Activated B cell treated with CpG ODN at 0.5 μM for 24 hours (primary cell): ENCODE results near the gene FOXP1. TPM values are rescaled to one million over a fixed set of nuclear protein-coding genes. Genes with fewer than 3 reads are reported as not detected.

Source experiments
- ATAC-seq: fragments of 200-7000 bp; cut with Tn5 transposase; one replicate; pipeline ENCODE4 v1.10.0; 2021; ENCODE audit warnings: low read depth, mild to moderate bottlenecking, moderate library complexity
- CTCF ChIA-PET: fragments of 350-600 bp; sonication (Branson Sonifier 250); formaldehyde crosslinking; loops from one replicate; lab custom pipeline; 2021; ENCODE audit warnings: antibody characterized with exemption; lab: Charles Lee
- POLR2A ChIA-PET: fragments of 350-600 bp; sonication (Branson Sonifier 250); formaldehyde crosslinking; loops from one replicate; lab custom pipeline; 2021; ENCODE audit warnings: antibody characterized with exemption; lab: Charles Lee
- DNase-seq: peaks from one replicate; pipeline ENCODE4 v3.0.0; 2022
- H3K27ac Mint-ChIP-seq: one replicate; pipeline ENCODE4 v1.8.0; 2020; ENCODE audit warnings: mixed read lengths
- H3K27me3 Mint-ChIP-seq: one replicate; pipeline ENCODE4 v1.8.0; 2021; ENCODE audit warnings: mixed read lengths
- H3K36me3 Mint-ChIP-seq: one replicate; pipeline ENCODE4 v1.8.0; 2021; ENCODE audit warnings: low read depth, mixed read lengths
- H3K4me1 Mint-ChIP-seq: one replicate; pipeline ENCODE4 v1.8.0; 2021; ENCODE audit warnings: mixed read lengths
- H3K4me3 Mint-ChIP-seq: one replicate; pipeline ENCODE4 v1.8.0; 2020; ENCODE audit warnings: mild to moderate bottlenecking, mixed read lengths
- H3K9me3 Mint-ChIP-seq: one replicate; pipeline ENCODE4 v1.8.0; 2020; ENCODE audit warnings: mixed read lengths
- CTCF ChIP-seq: fragments of 200-600 bp; IDR thresholded peaks from one replicate; pipeline ENCODE4 v1.8.0; 2022; ENCODE audit warnings: antibody characterized with exemption, mild to moderate bottlenecking
- intact Hi-C: fragments of 100-400 bp; cut with micrococcal nuclease; formaldehyde crosslinking; loops from one replicate; pipeline ENCODE4 v1.15.1; 2024
- total RNA-seq: library from RNA; stranded (reverse); gene quantifications from 2 replicates; pipeline ENCODE4 v1.2.3, GENCODE V29; 2022

Gene FOXP1
- total RNA-seq, 1 donor from 2014 or later: 563 TPM

GRCh38 chr3:71208211-71209095 lies 375.1 kb downstream of the FOXP1 start:
- H3K27me3 Mint-ChIP-seq: no peaks in the 10 kb centered on the region
- ChIA-PET CTCF (no interaction called here), POLR2A (no interaction called here)
- DNase-seq: no peak
- intact Hi-C loops: no loop called here
- no peak for TF ChIP-seq CTCF
- H3K27ac Mint-ChIP-seq: peak overlapping the region; percentile 67
- ATAC-seq: no peak
- H3K4me1 Mint-ChIP-seq: peaks cover 80% of the 10 kb centered on the region
- no peak overlapping the region for H3K4me3 Mint-ChIP-seq
- no peaks in the 10 kb centered on the region for H3K9me3 Mint-ChIP-seq
- peaks cover 19% of the 10 kb centered on the region for H3K36me3 Mint-ChIP-seq

GRCh38 chr3:71207632-71208031 lies 375.9 kb downstream of the FOXP1 start:
- H3K4me3 Mint-ChIP-seq: no peak overlapping the region

GRCh38 chr3:71206305-71207165 lies 377.0 kb downstream of the FOXP1 start:
- POLR2A ChIA-PET: no interaction called here
- peaks cover 84% of the 10 kb centered on the region for H3K4me1 Mint-ChIP-seq

More at GRCh38 chr3:71207632-71208031, 375.9 kb downstream of the FOXP1 start:
- Mint-ChIP-seq H3K36me3 (peaks cover 19% of the 10 kb centered on the region), H3K9me3 (no peaks in the 10 kb centered on the region), H3K27me3 (no peaks in the 10 kb centered on the region), H3K27ac (peak overlapping the region; percentile 72), H3K4me1 (peaks cover 83% of the 10 kb centered on the region)
- DNase-seq (no peak), ATAC-seq (no peak)
- POLR2A ChIA-PET: no interaction called here
- intact Hi-C loops: no loop called here
- TF ChIP-seq CTCF: no peak
- CTCF ChIA-PET: no interaction called here

GRCh38 chr3:71203727-71204488 lies 379.6 kb downstream of the FOXP1 start:
- Mint-ChIP-seq H3K9me3 (no peaks in the 10 kb centered on the region), H3K27me3 (no peaks in the 10 kb centered on the region), H3K4me3 (no peak overlapping the region), H3K4me1 (peaks cover 64% of the 10 kb centered on the region), H3K27ac (peak overlapping the region; percentile 47), H3K36me3 (peaks cover 11% of the 10 kb centered on the region)
- ChIA-PET POLR2A (interaction anchor here (0.7 to 1.3 kb wide), 2 partner anchors 37 to 43 kb away, joined by 4 to 7 read pairs; no protein-coding TSS in a partner anchor), CTCF (no interaction called here)
- no peak for TF ChIP-seq CTCF
- no peak for ATAC-seq
- no peak for DNase-seq
- intact Hi-C loops: no loop called here

More at GRCh38 chr3:71206305-71207165, 377.0 kb downstream of the FOXP1 start:
- no peak for ATAC-seq
- no peak for DNase-seq
- CTCF ChIA-PET: no interaction called here
- Mint-ChIP-seq H3K36me3 (peaks cover 19% of the 10 kb centered on the region), H3K27ac (no peak overlapping the region), H3K4me3 (no peak overlapping the region), H3K9me3 (no peaks in the 10 kb centered on the region), H3K27me3 (no peaks in the 10 kb centered on the region)
- no peak for TF ChIP-seq CTCF
- intact Hi-C loops: no loop called here
